Nephron progenitor cell (in vitro differentiated cells): ENCODE measurements around the gene CCDC9B.

Source experiments
- DNase-seq: peaks from one replicate; pipeline ENCODE4 v3.0.0; 2021
- H3K27ac Mint-ChIP-seq: 2 replicates; pipeline ENCODE4 v1.8.0; 2021; ENCODE audit warnings: mild to moderate bottlenecking, moderate library complexity, mixed read lengths
- H3K27me3 Mint-ChIP-seq: 2 replicates; pipeline ENCODE4 v1.8.0; 2021; ENCODE audit warnings: mild to moderate bottlenecking, low read depth, mixed read lengths; ENCODE audit not compliant: poor library complexity
- H3K36me3 Mint-ChIP-seq: 2 replicates; pipeline ENCODE4 v1.8.0; 2021; ENCODE audit warnings: low read depth, mixed read lengths
- H3K4me1 Mint-ChIP-seq: 2 replicates; pipeline ENCODE4 v1.8.0; 2021; ENCODE audit warnings: mixed read lengths
- H3K4me3 Mint-ChIP-seq: 2 replicates; pipeline ENCODE4 v1.8.0; 2021; ENCODE audit warnings: mild to moderate bottlenecking, moderate library complexity, mixed read lengths
- H3K9me3 Mint-ChIP-seq: 2 replicates; pipeline ENCODE4 v1.8.0; 2021; ENCODE audit warnings: mild to moderate bottlenecking, moderate library complexity, mixed read lengths
- TF ChIP-seq, protein P1 (sequence below): fragments of 200-600 bp; sonication (generic); IDR thresholded peaks from 2 replicates; pipeline ENCODE4 v1.5.0; 2021; ENCODE audit warnings: antibody characterized with exemption

The CCDC9B gene

DNA sequence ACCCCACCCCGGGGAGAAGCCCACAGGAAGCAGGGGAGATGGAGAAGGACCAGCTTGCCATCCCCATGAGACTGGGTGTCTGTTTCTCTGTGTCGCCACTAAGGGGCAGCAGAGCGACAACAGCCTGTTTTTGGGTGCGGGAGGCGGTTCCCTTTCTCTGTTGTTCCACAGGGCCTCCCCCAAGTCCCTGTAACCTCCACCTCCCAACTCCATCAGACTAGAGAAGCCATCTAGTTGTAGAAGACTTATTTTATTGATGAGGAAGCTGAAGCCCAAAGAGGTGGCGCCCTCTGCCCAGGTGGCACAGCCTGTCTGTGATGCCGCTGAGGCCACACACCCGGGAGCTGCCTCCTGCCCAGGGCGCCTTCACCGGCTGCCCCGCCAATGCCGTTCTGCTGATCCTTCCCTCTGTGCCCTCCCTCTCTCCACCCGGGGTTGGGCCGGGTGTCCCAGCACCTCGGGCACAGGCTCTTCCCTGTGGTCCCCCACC, 3.9 kb upstream of the CCDC9B start:
- no peaks in the 10 kb centered on the region for H3K9me3 Mint-ChIP-seq
- no peak overlapping the region for H3K27ac Mint-ChIP-seq

DNA sequence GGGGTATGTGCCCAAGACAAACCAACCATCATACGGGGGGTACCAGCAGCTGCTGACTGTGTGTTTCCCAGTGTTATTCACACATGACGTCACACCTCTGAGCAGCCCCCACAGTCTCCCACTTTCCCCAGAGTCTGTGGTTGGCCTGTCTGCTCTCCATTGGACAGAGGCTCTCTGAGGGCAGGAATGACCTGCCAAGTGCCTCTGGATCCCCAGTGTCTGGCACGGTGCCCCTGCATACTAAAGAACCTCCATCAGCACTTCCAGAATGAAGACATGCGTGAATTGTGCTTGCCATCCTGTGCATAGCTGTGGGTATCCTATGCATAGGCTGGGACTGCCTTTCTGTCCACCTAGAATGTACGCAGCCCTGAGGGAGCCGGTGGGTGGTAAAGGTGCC, 3.5 kb upstream of the CCDC9B start:
- no peak for DNase-seq
- TF ChIP-seq, protein P1, sequence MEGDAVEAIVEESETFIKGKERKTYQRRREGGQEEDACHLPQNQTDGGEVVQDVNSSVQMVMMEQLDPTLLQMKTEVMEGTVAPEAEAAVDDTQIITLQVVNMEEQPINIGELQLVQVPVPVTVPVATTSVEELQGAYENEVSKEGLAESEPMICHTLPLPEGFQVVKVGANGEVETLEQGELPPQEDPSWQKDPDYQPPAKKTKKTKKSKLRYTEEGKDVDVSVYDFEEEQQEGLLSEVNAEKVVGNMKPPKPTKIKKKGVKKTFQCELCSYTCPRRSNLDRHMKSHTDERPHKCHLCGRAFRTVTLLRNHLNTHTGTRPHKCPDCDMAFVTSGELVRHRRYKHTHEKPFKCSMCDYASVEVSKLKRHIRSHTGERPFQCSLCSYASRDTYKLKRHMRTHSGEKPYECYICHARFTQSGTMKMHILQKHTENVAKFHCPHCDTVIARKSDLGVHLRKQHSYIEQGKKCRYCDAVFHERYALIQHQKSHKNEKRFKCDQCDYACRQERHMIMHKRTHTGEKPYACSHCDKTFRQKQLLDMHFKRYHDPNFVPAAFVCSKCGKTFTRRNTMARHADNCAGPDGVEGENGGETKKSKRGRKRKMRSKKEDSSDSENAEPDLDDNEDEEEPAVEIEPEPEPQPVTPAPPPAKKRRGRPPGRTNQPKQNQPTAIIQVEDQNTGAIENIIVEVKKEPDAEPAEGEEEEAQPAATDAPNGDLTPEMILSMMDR = no peak
- Mint-ChIP-seq H3K4me3 (no peak overlapping the region), H3K27ac (no peak overlapping the region), H3K9me3 (no peaks in the 10 kb centered on the region), H3K27me3 (peaks cover 15% of the 10 kb centered on the region), H3K36me3 (no peaks in the 10 kb centered on the region), H3K4me1 (peaks cover 31% of the 10 kb centered on the region)

More for the DNA sequence above, 3.9 kb upstream of the CCDC9B start:
- Mint-ChIP-seq H3K4me3 (no peak overlapping the region), H3K36me3 (no peaks in the 10 kb centered on the region), H3K27me3 (peaks cover 12% of the 10 kb centered on the region), H3K4me1 (peaks cover 28% of the 10 kb centered on the region)
- TF ChIP-seq, protein P1 = peak; percentile 62
- DNase-seq = peak; percentile 69

DNA sequence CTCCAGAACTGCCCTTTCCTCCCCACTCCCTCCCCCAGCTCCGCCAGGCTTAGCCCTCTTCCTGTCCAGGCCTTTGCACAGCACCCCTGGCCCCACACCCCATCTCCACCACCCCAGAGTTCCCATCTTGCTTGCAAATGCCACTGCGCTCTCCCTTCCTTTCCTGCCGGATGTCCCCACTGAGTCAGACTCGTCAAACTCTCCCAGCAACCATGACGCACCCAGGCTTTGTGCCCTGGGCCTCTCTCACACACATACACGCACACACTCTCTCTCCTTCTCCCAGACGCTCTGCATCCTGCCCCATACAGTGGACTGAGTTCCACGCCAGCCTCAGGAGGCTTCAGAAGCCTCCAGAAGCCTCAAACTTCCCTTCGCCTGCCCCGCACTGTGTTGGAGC, 2.8 kb upstream of the CCDC9B start:
- Mint-ChIP-seq H3K4me1 (peaks cover 33% of the 10 kb centered on the region), H3K27ac (no peak overlapping the region), H3K36me3 (no peaks in the 10 kb centered on the region), H3K9me3 (no peaks in the 10 kb centered on the region), H3K4me3 (no peak overlapping the region), H3K27me3 (peaks cover 15% of the 10 kb centered on the region)
- TF ChIP-seq, protein P1 = no peak
- DNase-seq = no peak

DNA sequence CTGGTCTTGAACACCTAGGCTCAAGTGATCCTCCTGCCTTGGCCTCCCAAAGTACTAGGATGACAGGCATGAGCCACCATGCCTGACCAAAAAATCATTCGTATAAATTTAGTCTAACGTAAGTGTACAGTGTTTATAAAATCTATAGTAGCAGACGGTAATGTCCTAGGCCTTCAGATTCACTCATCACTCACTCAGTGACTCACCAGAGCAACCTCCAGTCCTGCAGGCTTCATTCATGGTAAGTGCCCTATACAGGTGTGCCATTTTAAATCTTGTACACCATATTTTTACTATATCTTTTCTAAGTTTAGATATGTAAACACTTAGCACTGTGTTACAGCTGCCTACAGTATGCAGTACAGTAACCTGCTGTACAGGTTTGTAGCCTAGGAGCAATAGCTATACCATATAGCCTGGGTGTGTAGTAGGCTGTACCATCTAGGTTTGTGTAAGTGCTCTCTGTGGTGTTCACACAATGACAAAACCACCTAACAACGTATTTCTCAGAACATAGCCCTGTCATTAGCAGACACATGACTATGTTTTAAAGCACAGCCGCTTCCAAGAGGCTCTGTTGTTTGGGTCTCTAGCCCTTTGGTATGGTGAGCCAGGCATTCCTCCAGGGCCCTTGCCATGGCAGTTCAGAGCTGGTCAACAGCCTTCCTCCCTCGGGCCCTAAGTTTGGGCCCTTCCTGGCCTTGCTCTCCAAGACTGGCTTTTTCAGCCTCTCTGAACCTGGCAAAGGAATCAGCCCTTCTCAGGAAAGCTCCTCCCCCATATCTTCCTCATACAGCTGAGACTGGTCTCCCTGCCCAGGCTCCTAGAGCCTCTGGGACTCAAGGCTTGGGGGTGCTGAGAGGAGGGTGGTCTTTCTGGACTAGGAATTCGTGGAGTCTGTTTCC, 1.9 kb upstream of the CCDC9B start:
- no peak overlapping the region for H3K4me3 Mint-ChIP-seq
- no peak overlapping the region for H3K27ac Mint-ChIP-seq
- no peak for DNase-seq
- H3K36me3 Mint-ChIP-seq = no peaks in the 10 kb centered on the region
- H3K4me1 Mint-ChIP-seq = peaks cover 41% of the 10 kb centered on the region
- H3K27me3 Mint-ChIP-seq = peaks cover 15% of the 10 kb centered on the region
- TF ChIP-seq, protein P1 = no peak
- H3K9me3 Mint-ChIP-seq = no peaks in the 10 kb centered on the region

DNA sequence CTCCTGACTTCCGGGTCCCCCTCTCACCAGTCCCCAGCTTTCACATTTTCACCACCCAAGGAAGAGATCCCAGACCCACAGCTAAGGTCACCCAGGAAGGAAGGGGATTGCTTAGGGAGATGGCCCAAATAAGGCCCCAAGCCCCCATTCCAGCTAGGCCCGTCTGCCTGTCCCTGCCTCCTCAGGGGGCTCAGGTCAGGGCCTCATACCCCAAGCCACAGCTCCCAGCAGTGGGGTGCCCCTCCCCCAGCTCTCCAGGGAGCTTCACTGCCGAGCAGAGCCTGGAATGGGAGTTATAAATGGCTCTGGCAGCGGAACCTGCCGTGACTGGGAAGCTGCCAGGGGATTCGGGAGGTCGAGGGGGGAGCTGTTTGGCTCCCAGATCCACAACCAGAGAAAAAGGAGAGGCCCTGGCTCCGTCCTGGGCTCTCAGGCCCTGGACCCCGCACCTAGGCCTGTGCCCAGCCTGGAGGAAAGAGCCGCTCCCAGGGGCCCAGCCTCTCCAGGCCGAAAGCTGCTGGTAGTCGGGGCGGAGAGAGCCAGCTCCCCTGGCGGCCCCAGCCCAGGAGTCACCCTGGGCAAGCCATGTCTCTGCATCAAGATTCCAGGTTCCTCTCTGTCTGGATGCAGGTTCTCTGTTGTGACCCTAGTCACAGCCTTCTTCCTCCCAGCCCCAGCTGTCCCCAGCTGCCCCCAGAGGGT, 550 bp downstream of the CCDC9B start:
- peaks cover 49% of the 10 kb centered on the region for H3K4me1 Mint-ChIP-seq
- no peaks in the 10 kb centered on the region for H3K36me3 Mint-ChIP-seq
- H3K4me3 Mint-ChIP-seq = no peak overlapping the region
- TF ChIP-seq, protein P1 = no peak
- H3K27ac Mint-ChIP-seq = peak overlapping the region; percentile 88
- no peaks in the 10 kb centered on the region for H3K9me3 Mint-ChIP-seq
- peak; percentile 61 for DNase-seq
- H3K27me3 Mint-ChIP-seq = peaks cover 15% of the 10 kb centered on the region
